Measurements from ENCODE around the gene DOLPP1.

DNA sequence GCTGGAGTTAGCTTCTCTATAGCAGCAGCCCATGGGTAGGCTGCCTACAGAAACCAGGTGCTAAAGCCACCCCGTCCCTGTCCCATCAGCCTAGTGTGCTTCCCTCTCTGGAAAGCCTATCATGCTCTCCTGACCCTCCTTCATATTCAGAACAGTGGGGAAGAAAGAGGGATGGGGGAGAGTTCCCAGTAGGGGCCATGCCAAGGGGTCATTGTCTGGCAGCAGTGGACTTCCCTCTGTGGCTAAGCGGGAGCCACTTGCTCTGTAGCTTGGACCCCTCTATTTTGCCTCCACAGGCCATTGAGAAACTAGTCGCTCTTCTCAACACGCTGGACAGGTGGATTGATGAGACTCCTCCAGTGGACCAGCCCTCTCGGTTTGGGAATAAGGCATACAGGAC is 47.8 kb downstream of the DOLPP1 start:
- TF ChIP-seq, protein P1, sequence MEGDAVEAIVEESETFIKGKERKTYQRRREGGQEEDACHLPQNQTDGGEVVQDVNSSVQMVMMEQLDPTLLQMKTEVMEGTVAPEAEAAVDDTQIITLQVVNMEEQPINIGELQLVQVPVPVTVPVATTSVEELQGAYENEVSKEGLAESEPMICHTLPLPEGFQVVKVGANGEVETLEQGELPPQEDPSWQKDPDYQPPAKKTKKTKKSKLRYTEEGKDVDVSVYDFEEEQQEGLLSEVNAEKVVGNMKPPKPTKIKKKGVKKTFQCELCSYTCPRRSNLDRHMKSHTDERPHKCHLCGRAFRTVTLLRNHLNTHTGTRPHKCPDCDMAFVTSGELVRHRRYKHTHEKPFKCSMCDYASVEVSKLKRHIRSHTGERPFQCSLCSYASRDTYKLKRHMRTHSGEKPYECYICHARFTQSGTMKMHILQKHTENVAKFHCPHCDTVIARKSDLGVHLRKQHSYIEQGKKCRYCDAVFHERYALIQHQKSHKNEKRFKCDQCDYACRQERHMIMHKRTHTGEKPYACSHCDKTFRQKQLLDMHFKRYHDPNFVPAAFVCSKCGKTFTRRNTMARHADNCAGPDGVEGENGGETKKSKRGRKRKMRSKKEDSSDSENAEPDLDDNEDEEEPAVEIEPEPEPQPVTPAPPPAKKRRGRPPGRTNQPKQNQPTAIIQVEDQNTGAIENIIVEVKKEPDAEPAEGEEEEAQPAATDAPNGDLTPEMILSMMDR (conservative IDR thresholded peaks at IDR 0.05; ENCODE audit: low read depth, low read length) = no peak
- no peak for TF ChIP-seq EZH2 (IDR thresholded peaks at IDR 0.05; ENCODE audit: low read length, unreplicated experiment)
- TF ChIP-seq EZH2phosphoT487 (IDR thresholded peaks at IDR 0.05; ENCODE audit: borderline replicate concordance, low read length) = no peak

All from PC-3 (cell line).